K562 (cell line): ENCODE results near the gene SPCS2. TPM values are rescaled to one million over a fixed set of nuclear protein-coding genes. Genes with fewer than 3 reads are reported as not detected.

Source experiments
- ATAC-seq: fragments of 200-7000 bp; cut with Tn5 transposase; 3 replicates; pipeline ENCODE4 v1.9.1; 2020; ENCODE audit warnings: moderate library complexity
- BruUV-seq: library from RNA; stranded (reverse); fragments of 400-500 nt; replicated peaks from 2 replicates; lab custom pipeline; 2021; lab: Mats Ljungman, UMichigan
- CTCF ChIA-PET: fragments of 300-600 bp; formaldehyde crosslinking; extraction: SDS; loops from one replicate; lab custom pipeline; 2021; ENCODE audit warnings: low intra/inter-chr PET ratio; lab: Yijun Ruan, JAX
- POLR2A ChIA-PET: fragments of 300-600, 350-650 bp; sonication (Branson Sonifier 250); formaldehyde crosslinking; extraction: SDS; loops from one replicate; lab custom pipeline; 2021; ENCODE audit warnings: antibody characterized with exemption, inconsistent platforms; lab: Yijun Ruan, JAX
- DNase-seq, 4 experiments: peaks; one replicate each; pipeline versions ENCODE4 v3.0.0 to v3.0.0-alpha.2; 2011 to 2018; ENCODE audit warnings: low spot score in 3 of 4, mixed read lengths in 3 of 4; ENCODE audit errors: extremely low read depth in 1 of 4
- FAIRE-seq: peaks from 2 replicates; lab custom pipeline; 2011; peaks lifted over from hg19 to GRCh38; lab: Jason Lieb, UNC
- H2AFZ ChIP-seq: 2 replicates; pipeline ENCODE4 v1.6.0; 2011; ENCODE audit warnings: low read depth, low read length, control low read depth, inconsistent platforms
- H3K27ac ChIP-seq: fragments of 200-600 bp; 3 replicates; pipeline ENCODE4 v1.8.0; 2011; ENCODE audit warnings: low read depth, mild to moderate bottlenecking, control low read depth, inconsistent platforms, low read length, moderate library complexity, mixed read lengths; ENCODE audit errors: extremely low read depth
- H3K27me3 ChIP-seq, 2 experiments: fragments of 300-600 bp in 1 of 2; 2 replicates in 1 of 2; 3 replicates in 1 of 2; pipeline versions ENCODE4 v1.6.0 to v1.8.0; 2011; ENCODE audit warnings: inconsistent platforms in 2 of 2, low read length in 2 of 2, mild to moderate bottlenecking in 1 of 2, mixed read lengths in 1 of 2, moderate library complexity in 1 of 2; ENCODE audit not compliant: control insufficient read depth in 2 of 2, insufficient read depth in 2 of 2
- H3K36me3 ChIP-seq: fragments of 300-600 bp; 3 replicates; pipeline ENCODE4 v1.8.0; 2011; ENCODE audit warnings: mild to moderate bottlenecking, low read length, inconsistent platforms; ENCODE audit not compliant: control insufficient read depth, insufficient read depth
- H3K4me1 ChIP-seq, 2 experiments: fragments of 200-600 bp in 1 of 2; replicated peaks in 1 of 2; 2 replicates in 1 of 2; 3 replicates in 1 of 2; pipeline versions ENCODE4 v1.5.1 to v1.8.0; 2011; ENCODE audit warnings: inconsistent platforms in 2 of 2, low read length in 2 of 2, mild to moderate bottlenecking in 1 of 2, mixed read lengths in 1 of 2, moderate library complexity in 1 of 2; ENCODE audit not compliant: control insufficient read depth in 2 of 2, insufficient read depth in 2 of 2
- H3K4me2 ChIP-seq: 2 replicates; pipeline ENCODE4 v1.6.1; 2011; ENCODE audit warnings: low read length, control low read depth, inconsistent platforms, mixed read lengths; ENCODE audit not compliant: insufficient read depth
- H3K4me3 ChIP-seq: fragments of 200-600 bp; sonication (generic), shearing (Covaris generic); 2 replicates; pipeline ENCODE4 v1.5.1; 2016; ENCODE audit warnings: control low read depth, inconsistent platforms
- H3K79me2 ChIP-seq: fragments of 200-600 bp; 3 replicates; pipeline ENCODE4 v1.8.0; 2011; ENCODE audit warnings: low read length, inconsistent platforms; ENCODE audit not compliant: control insufficient read depth, insufficient read depth
- H3K9ac ChIP-seq, 2 experiments: 2 replicates each; pipeline versions ENCODE4 v1.6.0 to v1.6.1; 2011; ENCODE audit warnings: low read depth in 2 of 2, low read length in 2 of 2, control low read depth in 1 of 2, inconsistent platforms in 1 of 2, mild to moderate bottlenecking in 1 of 2, mixed read lengths in 1 of 2; ENCODE audit not compliant: insufficient read depth in 1 of 2
- H3K9me1 ChIP-seq: one replicate; pipeline ENCODE4 v1.6.0; 2011; ENCODE audit warnings: inconsistent platforms, mild to moderate bottlenecking, low read length, moderate library complexity; ENCODE audit not compliant: control insufficient read depth, insufficient read depth
- H3K9me3 ChIP-seq: replicated peaks from 2 replicates; pipeline ENCODE4 v1.5.1; 2011; ENCODE audit warnings: low read depth, low read length, inconsistent platforms; ENCODE audit not compliant: control insufficient read depth, insufficient read depth
- H4K20me1 ChIP-seq: replicated peaks from 2 replicates; pipeline ENCODE4 v1.6.1; 2011; ENCODE audit warnings: low read length, inconsistent platforms, mixed read lengths; ENCODE audit not compliant: control insufficient read depth, insufficient read depth
- ARID3A ChIP-seq: IDR thresholded peaks from 2 replicates; pipeline ENCODE4 v1.6.1; 2012; ENCODE audit warnings: low read depth, low read length, improper control_type of control experiment, borderline replicate concordance
- ATF4 ChIP-seq: fragments of 450-650 bp; formaldehyde crosslinking; IDR thresholded peaks from 2 replicates; pipeline ENCODE4 v1.4.0; 2022; ENCODE audit warnings: mild to moderate bottlenecking, moderate library complexity
- FOXK1 ChIP-seq: sonication (generic); formaldehyde crosslinking; IDR thresholded peaks from 2 replicates; pipeline ENCODE4 v1.8.0; 2022; ENCODE audit warnings: missing genetic modification reagents, mild to moderate bottlenecking, borderline replicate concordance
- KAT8 ChIP-seq: fragments of 450-650 bp; IDR thresholded peaks from 2 replicates; pipeline ENCODE4 v1.6.1; 2016; ENCODE audit warnings: low read depth, mild to moderate bottlenecking
- PHB2 ChIP-seq: fragments of 450-650 bp; IDR thresholded peaks from 2 replicates; pipeline ENCODE4 v1.6.1; 2017; ENCODE audit warnings: low read depth
- RBM14 ChIP-seq: fragments of 200-400 bp; formaldehyde crosslinking; IDR thresholded peaks from 2 replicates; pipeline ENCODE4 v1.6.1; 2018; ENCODE audit warnings: low read depth, mild to moderate bottlenecking, low read length, moderate library complexity, borderline replicate concordance; ENCODE audit not compliant: insufficient read depth
- ZBTB11 ChIP-seq, 3 experiments: fragments of 200-800 bp in 1 of 3; fragments of 250-450 bp in 1 of 3; fragments of 450-650 bp in 1 of 3; sonication (Bioruptor Pico) in 1 of 3; sonication (Bioruptor generic) in 1 of 3; formaldehyde crosslinking in 1 of 3; IDR thresholded peaks; 2 replicates each; pipeline versions ENCODE4 v1.6.1 to v1.8.0; 2016 to 2022; ENCODE audit warnings: mild to moderate bottlenecking in 2 of 3, missing genetic modification characterization in 2 of 3, missing compliant biosample characterization in 1 of 3, moderate library complexity in 1 of 3
- ZFP1 ChIP-seq: fragments of 450-650 bp; formaldehyde crosslinking; IDR thresholded peaks from 2 replicates; pipeline ENCODE4 v1.4.0; 2020; ENCODE audit warnings: mild to moderate bottlenecking, mixed read lengths
- ZNF766 ChIP-seq: fragments of 200-800 bp; sonication (Bioruptor generic); conservative IDR thresholded peaks from 2 replicates; pipeline ENCODE4 v1.6.1; 2016; ENCODE audit warnings: missing genetic modification characterization, missing compliant biosample characterization
- WGBS: fragments of 100-300 bp; shearing (Covaris generic); methylation state at CpG from one replicate; pipeline ENCODE4 v1.1.6; 2016; ENCODE audit warnings: low coverage, mixed read lengths; ENCODE audit not compliant: insufficient coverage; ENCODE audit errors: missing lambda C conversion rate; 5-methylcytosine and 5-hydroxymethylcytosine counted together
- in situ Hi-C: fragments of 300-500 bp; cut with MboI; formaldehyde crosslinking; loops from 4 replicates; pipeline ENCODE4 v1.15.0; 2018; ENCODE audit warnings: inconsistent platforms, mixed read lengths
- intact Hi-C: fragments of 100-400 bp; cut with micrococcal nuclease; formaldehyde crosslinking; loops from 2 replicates; pipeline ENCODE4 v1.14.2; 2022
- polyA plus RNA-seq, 8 experiments: library from polyadenylated mRNA; depleted of rRNA in 4 of 8; stranded (reverse) in 5 of 8; unstranded in 3 of 8; fragments of >200 nt; fragmentation: Nextera tagmentation in 2 of 8; fragmentation: Illumina TruSeq in 1 of 8; extraction: Ambion mirVana in 2 of 8; extraction: Trizol in 1 of 8; gene quantifications; 2 replicates each; pipeline versions ENCODE4 v1.2.1 to v1.2.3, GENCODE V29; 2011 to 2014; ENCODE audit warnings: inconsistent platforms in 1 of 8, missing spikeins in 1 of 8
- total RNA-seq, 7 experiments: library from RNA; depleted of rRNA in 6 of 7; stranded (reverse); fragments of >200 nt in 6 of 7; fragmentation: Illumina TruSeq in 2 of 7; extraction: Trizol in 2 of 7; gene quantifications; 2 replicates each; pipeline versions ENCODE4 v1.2.1 to v1.2.3, GENCODE V29; 2011 to 2021; ENCODE audit warnings: low replicate concordance in 1 of 7

The SPCS2 gene
- total and polyA plus RNA-seq, 9 of the 15 experiments (the other 6 are each of a cell fraction or from before 2014, with no cell fraction given) = 38.2 to 458 (median 193) TPM

GRCh38 chr11:74902342-74902741, 46.7 kb upstream of the SPCS2 start:
- in situ Hi-C loops = no loop called here
- Histone ChIP-seq H3K27me3 (no peaks in the 10 kb centered on the region), H2AFZ (no peak overlapping the region), H3K27ac (no peak overlapping the region), H3K79me2 (no peaks in the 10 kb centered on the region), H3K4me1 (no peaks in the 10 kb centered on the region), H3K9me1 (no peaks in the 10 kb centered on the region), H3K9ac (no peak overlapping the region), H3K4me2 (no peak overlapping the region), H3K4me3 (no peak overlapping the region), H3K36me3 (peaks cover 15% of the 10 kb centered on the region; the same call in 2 of the 3 replicates), H3K9me3 (no peaks in the 10 kb centered on the region; the same call in 1 of the 2 replicates), H4K20me1 (no peaks in the 10 kb centered on the region)
- no peak for FAIRE-seq
- intact Hi-C loops = no loop called here
- ChIA-PET POLR2A (no interaction called here), CTCF (no interaction called here)
- TF ChIP-seq ATF4 (no peak), FOXK1 (CRISPR knock-in tag) (no peak), PHB2 (no peak), ZFP1 (no peak)
- WGBS = 60% methylated on average over 4 of the region's 4 CpGs
- no peak for ATAC-seq
- no TSS peak for BruUV-seq
- no peak for DNase-seq

GRCh38 chr11:74905326-74905725, 43.7 kb upstream of the SPCS2 start:
- Histone ChIP-seq H3K27ac (no peak overlapping the region), H3K4me3 (no peak overlapping the region), H3K79me2 (no peaks in the 10 kb centered on the region), H2AFZ (no peak overlapping the region), H3K36me3 (peaks cover 40% of the 10 kb centered on the region; the same call in 2 of the 3 replicates), H4K20me1 (no peaks in the 10 kb centered on the region), H3K9me3 (no peaks in the 10 kb centered on the region; the same call in 1 of the 2 replicates), H3K9ac (no peak overlapping the region), H3K4me2 (no peak overlapping the region), H3K4me1 (no peaks in the 10 kb centered on the region), H3K27me3 (no peaks in the 10 kb centered on the region), H3K9me1 (no peaks in the 10 kb centered on the region)
- no peak for ATAC-seq
- no TSS peak for BruUV-seq
- FAIRE-seq = no peak
- no peak for DNase-seq
- 66% methylated on average over 3 of the region's 3 CpGs for WGBS
- intact Hi-C loops = no loop called here
- ChIA-PET CTCF (no interaction called here), POLR2A (interaction anchor here (0.6 to 1.3 kb wide), 2 partner anchors 24 to 578 kb away, joined by 3 to 4 read pairs; no protein-coding TSS in a partner anchor)
- in situ Hi-C loops = no loop called here
- TF ChIP-seq ZBTB11 (CRISPR knock-in tag; IDR thresholded peaks at IDR 0.05) = no peak
- no peak for TF ChIP-seq RBM14
- TF ChIP-seq KAT8 = no peak
- no peak for TF ChIP-seq ARID3A
- TF ChIP-seq ZNF766 (CRISPR knock-in tag) = no peak
